Stimulated activated CD4-positive, alpha-beta T cell treated with anti-CD3 and anti-CD28 coated beads, TNF-alpha, amount 100 ng/mL, for 48 hours (primary cell): ENCODE measurements around the gene TSEN15.
A peak's percentile ranks its signal among the peaks of the same experiment; 100 is the strongest.

Experiments
- DNase-seq, 3 donors: peaks; one replicate each; pipeline ENCODE4 v3.0.0-alpha.2; 2020; ENCODE audit warnings: low read depth in 3 of 3

Gene TSEN15

DNA sequence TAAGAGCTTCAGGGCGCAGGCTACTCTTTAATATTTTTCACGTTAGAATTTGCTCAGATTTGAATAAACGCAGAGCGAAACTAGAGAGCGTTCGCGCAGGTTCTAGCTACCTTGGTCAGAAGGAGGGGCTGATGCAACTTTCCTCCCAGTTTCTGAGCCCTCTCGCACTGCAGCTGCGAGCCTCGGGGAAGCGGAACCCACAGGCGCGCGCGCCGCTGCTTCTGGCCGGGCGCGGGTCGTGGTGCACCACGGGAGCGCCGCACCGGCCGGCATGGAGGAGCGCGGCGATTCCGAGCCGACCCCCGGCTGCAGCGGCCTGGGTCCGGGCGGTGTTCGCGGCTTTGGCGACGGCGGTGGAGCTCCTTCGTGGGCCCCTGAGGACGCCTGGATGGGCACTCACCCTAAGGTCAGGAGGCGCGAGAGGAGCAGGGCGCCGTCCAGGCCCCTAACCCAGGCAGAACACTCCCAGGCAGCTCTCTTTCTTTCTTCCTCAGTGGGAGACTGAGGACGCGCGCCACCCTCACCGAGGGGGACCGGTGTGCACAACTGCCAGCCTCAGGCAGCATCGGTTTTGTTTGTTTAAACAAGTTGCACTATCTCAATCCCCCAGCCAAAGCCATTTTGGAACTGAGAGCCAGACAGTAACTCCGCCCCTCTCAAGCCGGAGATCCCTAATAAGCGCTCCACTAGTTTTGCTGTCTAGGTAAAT lies at the start of gene TSEN15:
Gene TSEN15 (plus strand): TSS at position 246 of the 709 bp plus-strand sequence. CDS start 26 bp downstream, at position 272.
- DNase-seq: peak; percentile 61 to 70 (median 67)

DNA sequence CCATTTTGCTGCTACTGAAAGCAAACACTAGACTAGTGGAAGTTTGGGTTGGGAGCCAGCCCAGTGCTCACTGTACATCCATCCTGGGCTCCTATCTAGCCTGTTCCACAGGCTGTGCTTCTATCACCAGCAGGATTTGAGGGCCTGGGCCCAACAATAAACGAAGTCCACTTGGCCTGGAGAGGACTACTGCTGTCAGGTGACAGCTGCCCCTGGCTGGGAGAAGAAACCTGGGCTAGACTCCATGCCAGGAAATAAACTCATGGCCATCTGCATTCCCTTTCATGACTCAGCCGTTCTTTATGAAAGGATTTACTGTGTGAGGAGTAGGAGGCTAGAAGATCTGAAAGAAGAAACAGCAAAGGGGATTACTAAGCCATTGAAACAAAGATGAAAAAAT lies 49.5 kb upstream of the TSEN15 start:
- DNase-seq: no peak

DNA sequence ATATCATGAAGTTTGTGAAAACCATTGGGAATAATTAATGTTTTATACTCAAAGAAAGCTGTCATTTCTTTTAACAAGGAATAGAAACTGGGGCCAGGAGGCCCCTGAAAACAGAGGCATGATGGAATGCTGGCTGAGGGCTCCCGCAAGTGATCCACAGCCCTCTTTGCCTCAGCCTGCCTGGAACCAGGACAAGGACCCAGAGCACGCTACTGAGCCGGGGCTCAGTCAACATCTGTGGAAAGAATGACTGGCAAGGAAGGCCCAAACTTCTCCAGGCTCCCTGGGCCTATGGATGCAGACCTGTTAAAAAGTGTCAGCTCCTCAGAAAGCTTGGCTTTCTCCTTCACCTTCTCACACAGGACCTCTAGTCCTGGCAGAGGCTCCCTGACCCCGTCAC lies 46.6 kb upstream of the TSEN15 start:
- no peak for DNase-seq

DNA sequence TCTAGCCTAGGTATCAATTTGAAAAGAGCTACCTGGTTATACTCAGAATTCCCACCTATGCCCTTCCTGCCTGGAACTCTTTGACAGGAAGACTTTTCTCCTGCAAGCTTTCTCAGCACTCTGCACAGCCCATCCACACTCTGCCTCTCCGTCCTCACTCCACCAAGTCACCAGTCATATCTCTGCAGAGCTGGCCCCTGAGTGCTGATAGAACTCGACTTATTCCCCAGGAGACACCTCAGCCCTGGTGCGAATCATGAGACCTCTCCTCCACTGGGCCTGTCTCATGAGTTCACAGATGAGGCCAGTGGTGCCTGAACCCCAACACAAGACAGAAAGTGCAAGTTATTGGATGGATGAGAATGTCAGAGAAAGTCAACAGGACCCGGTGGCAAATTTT lies 46.0 kb upstream of the TSEN15 start:
- no peak for DNase-seq

GRCh38 chr1:184010788-184011187 lies 40.7 kb upstream of the TSEN15 start:
- DNase-seq: no peak

- DNase-seq: no peak
Measured at GRCh38 chr1:184012187-184012586, 39.3 kb upstream of the TSEN15 start.

DNA sequence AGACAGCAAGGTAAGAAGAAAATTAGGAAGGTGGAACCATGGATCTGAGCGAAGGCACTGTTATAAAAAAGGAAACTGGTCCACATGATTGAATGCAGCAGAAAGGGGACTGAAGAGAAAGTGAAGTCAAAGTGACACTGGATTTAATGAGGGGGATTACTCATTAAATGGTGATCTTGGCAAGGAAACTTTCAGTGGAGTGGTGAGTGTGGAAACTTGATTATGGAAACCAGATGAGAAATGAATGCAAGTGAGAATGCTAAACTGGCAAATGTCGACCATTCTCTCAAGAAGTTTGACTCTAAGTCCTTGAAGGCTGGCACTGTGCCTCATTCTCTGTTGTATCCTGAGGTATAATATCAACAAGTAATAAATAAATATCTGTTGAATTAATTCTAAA lies 37.3 kb upstream of the TSEN15 start:
- no peak for DNase-seq

DNA sequence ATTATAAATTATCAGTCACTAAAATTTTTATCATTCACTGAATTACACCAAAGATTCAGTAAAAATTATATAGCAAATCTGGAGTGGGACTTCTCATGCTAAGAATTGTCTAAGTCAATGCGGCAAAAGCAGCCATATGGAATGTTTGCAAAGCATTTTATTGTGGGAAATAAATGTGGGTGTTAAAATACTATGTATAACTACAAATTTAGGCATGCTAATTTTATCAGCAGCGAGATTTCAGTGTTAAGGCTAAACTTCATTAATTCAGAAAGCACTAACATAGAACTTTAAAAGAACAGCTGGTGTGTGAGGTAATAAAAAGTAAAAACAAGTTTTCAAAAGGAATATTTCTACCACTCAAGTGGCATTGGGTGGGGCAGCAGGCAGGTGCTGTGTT lies 35.4 kb upstream of the TSEN15 start:
- DNase-seq: no peak

- no peak for DNase-seq
Measured at GRCh38 chr1:184017306-184017705, 34.2 kb upstream of the TSEN15 start.

DNA sequence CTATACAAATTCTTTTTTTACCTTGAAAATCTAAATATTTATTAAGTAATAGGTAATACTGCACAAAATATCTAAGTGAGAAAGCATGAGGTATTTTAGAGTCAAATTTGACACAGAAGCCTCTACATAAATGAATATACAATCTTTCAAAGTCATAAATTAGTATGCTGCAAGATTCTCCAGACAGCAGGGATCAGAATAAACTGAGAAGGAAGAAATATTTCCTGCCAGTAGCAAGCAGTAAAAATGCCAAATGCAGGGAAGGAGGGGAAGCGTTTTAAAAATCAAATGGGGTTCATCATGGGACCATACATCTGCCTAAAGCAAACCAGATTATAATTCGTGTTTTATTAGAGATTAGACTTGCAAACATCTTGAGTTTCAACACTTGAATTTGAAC lies 32.9 kb upstream of the TSEN15 start:
- DNase-seq: no peak

GRCh38 chr1:184019069-184019468 lies 32.5 kb upstream of the TSEN15 start:
- no peak for DNase-seq

GRCh38 chr1:184019506-184019905 lies 32.0 kb upstream of the TSEN15 start:
- DNase-seq: no peak

DNA sequence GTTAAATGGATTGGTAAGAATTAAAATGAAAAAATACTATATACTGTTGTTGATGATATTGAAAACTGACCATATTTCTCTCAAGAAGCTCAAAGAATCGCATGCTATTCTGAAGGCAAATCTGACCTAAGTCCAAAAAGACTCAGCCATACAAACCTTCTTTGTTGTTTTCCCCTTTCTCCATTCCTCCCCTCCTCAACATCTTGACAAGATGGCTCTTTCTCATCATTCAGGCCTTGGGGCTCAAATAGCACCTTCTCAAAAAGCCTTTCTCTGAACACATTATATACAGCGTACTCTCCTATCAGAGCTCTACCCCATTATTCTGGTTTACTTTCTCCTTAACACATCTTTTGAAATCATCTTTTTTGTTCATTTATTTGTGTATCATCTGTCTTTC lies 31.2 kb upstream of the TSEN15 start:
- no peak for DNase-seq

- DNase-seq: no peak
Measured at GRCh38 chr1:184020855-184021254, 30.7 kb upstream of the TSEN15 start.

GRCh38 chr1:184021728-184022127 lies 29.8 kb upstream of the TSEN15 start:
- no peak for DNase-seq

DNA sequence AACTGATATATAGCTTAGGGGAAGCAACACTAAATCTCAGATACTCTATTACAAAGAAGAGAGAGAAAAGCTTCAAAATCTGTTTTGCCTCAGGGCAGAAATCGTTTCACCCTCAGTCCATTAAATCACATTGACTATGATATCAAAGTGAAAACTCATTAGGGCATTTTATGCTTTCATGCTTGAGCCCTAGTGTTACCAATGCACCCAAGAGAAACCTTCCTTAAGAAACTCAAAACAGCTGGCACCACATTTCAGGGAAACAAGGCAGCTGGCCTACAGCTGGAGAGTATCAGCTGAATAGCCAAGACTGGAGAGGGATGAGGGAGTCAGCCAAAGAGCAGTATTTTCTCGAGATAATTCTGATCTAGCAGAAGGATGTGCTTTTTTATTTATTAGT lies 28.9 kb upstream of the TSEN15 start:
- no peak for DNase-seq

GRCh38 chr1:184023171-184023570 lies 28.4 kb upstream of the TSEN15 start:
- no peak for DNase-seq

DNA sequence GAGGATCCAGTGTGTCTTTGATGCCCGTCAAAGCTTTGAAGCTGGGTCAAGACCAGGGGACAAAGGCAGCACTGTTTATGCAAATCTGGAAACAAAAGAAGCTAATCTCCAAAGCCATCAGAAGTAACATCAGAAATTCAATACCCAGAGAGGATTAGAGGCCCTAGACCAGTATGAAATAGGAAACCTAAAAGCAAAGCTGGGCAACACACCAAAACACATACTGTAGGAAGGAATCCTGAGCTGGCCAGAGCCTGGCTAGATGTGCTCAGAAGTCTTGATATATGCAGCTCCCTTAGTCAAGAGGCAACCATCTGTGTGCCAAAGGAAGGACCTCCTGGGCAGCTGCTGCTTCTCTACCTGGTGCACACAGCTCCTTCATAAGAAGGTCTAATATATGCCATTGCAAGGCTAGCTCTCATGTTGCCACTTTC lies 26.3 kb upstream of the TSEN15 start:
- no peak for DNase-seq

GRCh38 chr1:184027826-184028695 lies 23.5 kb upstream of the TSEN15 start:
- no peak for DNase-seq

DNA sequence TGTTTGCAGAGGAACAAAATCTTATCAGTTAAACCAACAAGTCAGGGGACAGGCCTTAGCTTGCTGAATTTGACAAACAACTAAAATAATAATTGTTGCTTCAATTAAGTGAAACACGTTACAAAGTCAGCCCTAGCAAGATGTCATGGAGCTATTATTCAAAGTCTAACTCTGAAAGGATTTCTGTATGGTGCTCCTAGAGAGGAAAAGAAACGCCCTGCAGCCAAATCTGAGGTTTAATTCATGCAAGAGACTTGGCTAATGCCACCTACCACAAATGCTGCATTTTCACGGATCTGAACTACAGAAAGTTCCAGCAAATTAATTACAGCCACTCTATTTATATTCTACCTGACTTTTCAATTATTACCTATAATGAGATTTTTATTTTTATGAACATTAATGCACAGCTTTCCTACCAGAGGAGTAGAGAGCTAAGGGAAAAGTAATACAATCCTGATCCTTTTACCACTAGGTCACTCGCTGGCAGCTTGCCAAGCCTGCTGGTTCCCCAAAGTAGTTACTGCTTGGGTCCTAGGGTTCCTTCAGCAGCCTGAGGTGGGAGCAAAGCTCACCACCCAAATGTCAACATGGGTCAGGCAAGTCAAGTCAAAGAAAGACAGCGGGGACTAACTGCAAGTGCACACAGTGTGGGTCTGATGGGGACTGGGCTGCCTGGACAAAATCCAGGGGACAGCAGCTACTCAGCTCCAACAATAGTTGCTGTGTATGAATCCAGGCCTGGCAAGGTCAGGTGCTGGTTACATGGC lies 22.5 kb upstream of the TSEN15 start:
- DNase-seq: no peak

GRCh38 chr1:184030433-184031091 lies 21.0 kb upstream of the TSEN15 start:
- DNase-seq: no peak

DNA sequence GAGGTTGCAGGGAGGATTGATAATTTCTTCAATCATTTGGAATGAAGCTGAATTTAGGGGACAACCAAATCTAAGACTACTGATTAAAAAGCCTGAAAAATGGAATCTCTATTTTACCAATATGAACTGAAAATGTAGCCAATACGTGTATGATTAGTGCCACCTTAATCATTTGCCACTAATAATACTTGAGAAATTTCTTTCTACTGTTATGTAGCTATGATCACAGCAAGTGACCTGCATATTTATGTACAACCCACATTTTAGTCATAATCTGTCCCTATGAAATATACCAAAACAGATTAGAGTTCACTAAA lies 20.5 kb upstream of the TSEN15 start:
- no peak for DNase-seq
